HK-2 (cell line): ENCODE data around the gene CCNA2.
A peak's percentile ranks its signal among the peaks of the same experiment; 100 is the strongest.

Source experiments
- DNase-seq: peaks from one replicate; pipeline ENCODE4 v3.0.0-alpha.2; 2018; ENCODE audit not compliant: unreplicated experiment

Gene CCNA2

GRCh38 chr4:121823505-121824170 lies at the start of gene CCNA2:
Gene CCNA2, minus strand, starts transcription at chr4:121823883. Its CDS starts 255 bp downstream, at chr4:121823628.
- peak; percentile 96 for DNase-seq

- DNase-seq: peak; percentile 96
Observed at GRCh38 chr4:121869841-121870822, 46.4 kb upstream of the CCNA2 start, which contains the start of gene BBS7. Gene BBS7, minus strand, starts transcription at chr4:121870474. Its CDS starts 161 bp downstream, at chr4:121870313.

- no peak for DNase-seq
Observed at GRCh38 chr4:121863799-121864198, 40.1 kb upstream of the CCNA2 start.

- no peak for DNase-seq
Observed at GRCh38 chr4:121861426-121861825, 37.7 kb upstream of the CCNA2 start.

GRCh38 chr4:121860121-121860520 lies 36.4 kb upstream of the CCNA2 start:
- DNase-seq: no peak

- no peak for DNase-seq
Observed at GRCh38 chr4:121851354-121851753, 27.7 kb upstream of the CCNA2 start.

- no peak for DNase-seq
Observed at GRCh38 chr4:121846662-121847061, 23.0 kb upstream of the CCNA2 start.

- no peak for DNase-seq
Observed at GRCh38 chr4:121842862-121843261, 19.2 kb upstream of the CCNA2 start.

GRCh38 chr4:121838136-121838535 lies 14.5 kb upstream of the CCNA2 start:
- DNase-seq: no peak

GRCh38 chr4:121829511-121829910 lies 5.8 kb upstream of the CCNA2 start:
- no peak for DNase-seq

- DNase-seq: no peak
Observed at GRCh38 chr4:121827853-121828252, 4.2 kb upstream of the CCNA2 start.

- no peak for DNase-seq
Observed at GRCh38 chr4:121824950-121825349, 1.3 kb upstream of the CCNA2 start.

GRCh38 chr4:121824171-121824527 lies 466 bp upstream of the CCNA2 start:
- no peak for DNase-seq

- peak; percentile 21 for DNase-seq
Observed at GRCh38 chr4:121822796-121823504, 733 bp downstream of the CCNA2 start.

- no peak for DNase-seq
Observed at GRCh38 chr4:121822047-121822446, 1.6 kb downstream of the CCNA2 start.

GRCh38 chr4:121819216-121819965 lies 4.3 kb downstream of the CCNA2 start:
- no peak for DNase-seq

- no peak for DNase-seq
Observed at GRCh38 chr4:121818215-121818614, 5.5 kb downstream of the CCNA2 start.

GRCh38 chr4:121817701-121818100 lies 6.0 kb downstream of the CCNA2 start:
- DNase-seq: no peak

- no peak for DNase-seq
Observed at GRCh38 chr4:121817006-121817405, 6.7 kb downstream of the CCNA2 start.

GRCh38 chr4:121814756-121815155 lies 8.9 kb downstream of the CCNA2 start:
- DNase-seq: no peak

- DNase-seq: no peak
Observed at GRCh38 chr4:121811122-121811521, 12.6 kb downstream of the CCNA2 start.
